HUES6 (cell line): ENCODE measurements around the gene LMO2.

Experiments used
- H3K27ac ChIP-seq: 2 replicates; pipeline ENCODE4 v1.7.0; 2013; ENCODE audit warnings: low read depth, mild to moderate bottlenecking, low read length, inconsistent platforms
- H3K27me3 ChIP-seq: 2 replicates; pipeline ENCODE4 v1.6.1; 2013; ENCODE audit warnings: low read length; ENCODE audit not compliant: control insufficient read depth, insufficient read depth
- H3K36me3 ChIP-seq: 2 replicates; pipeline ENCODE4 v1.6.1; 2013; ENCODE audit warnings: low read length; ENCODE audit not compliant: control insufficient read depth, insufficient read depth
- H3K4me1 ChIP-seq: 2 replicates; pipeline ENCODE4 v1.6.1; 2013; ENCODE audit warnings: low read length; ENCODE audit not compliant: control insufficient read depth, insufficient read depth
- H3K4me3 ChIP-seq: 2 replicates; pipeline ENCODE4 v1.5.1; 2013; ENCODE audit warnings: low read depth, low read length
- H3K9ac ChIP-seq: one replicate; pipeline ENCODE4 v1.6.1; 2013; ENCODE audit warnings: mild to moderate bottlenecking, low read length
- H3K9me3 ChIP-seq: 2 replicates; pipeline ENCODE4 v1.6.1; 2013; ENCODE audit warnings: low read depth, low read length; ENCODE audit not compliant: control insufficient read depth, insufficient read depth

LMO2 gene

GRCh38 chr11:33869481-33870422 is 22.1 kb downstream of the LMO2 start:
- no peak overlapping the region for H3K27ac ChIP-seq
- H3K9me3 ChIP-seq = no peaks in the 10 kb centered on the region
- peak overlapping the region; percentile 51 for H3K9ac ChIP-seq
- H3K4me1 ChIP-seq = peaks cover 5% of the 10 kb centered on the region; the same call in 1 of the 2 replicates
- peak overlapping the region; percentile 67 for H3K4me3 ChIP-seq
- H3K27me3 ChIP-seq = peaks cover 72% of the 10 kb centered on the region
- H3K36me3 ChIP-seq = no peaks in the 10 kb centered on the region

- Histone ChIP-seq H3K27me3 (peaks cover 76% of the 10 kb centered on the region), H3K27ac (no peak overlapping the region), H3K9ac (peak overlapping the region; percentile 56), H3K36me3 (no peaks in the 10 kb centered on the region), H3K4me1 (peaks cover 5% of the 10 kb centered on the region; the same call in 1 of the 2 replicates), H3K9me3 (no peaks in the 10 kb centered on the region), H3K4me3 (peak overlapping the region; percentile 67)
Measured at GRCh38 chr11:33868647-33869461, 23.0 kb downstream of the LMO2 start.

GRCh38 chr11:33867996-33868646 is 23.8 kb downstream of the LMO2 start:
- Histone ChIP-seq H3K9me3 (no peaks in the 10 kb centered on the region), H3K27ac (no peak overlapping the region), H3K4me3 (peak overlapping the region; percentile 67), H3K27me3 (peaks cover 77% of the 10 kb centered on the region), H3K4me1 (peaks cover 5% of the 10 kb centered on the region; the same call in 1 of the 2 replicates), H3K36me3 (no peaks in the 10 kb centered on the region), H3K9ac (peak overlapping the region; percentile 56)

GRCh38 chr11:33867561-33867960 is 24.3 kb downstream of the LMO2 start:
- no peaks in the 10 kb centered on the region for H3K36me3 ChIP-seq

GRCh38 chr11:33866936-33867335 is 24.9 kb downstream of the LMO2 start:
- Histone ChIP-seq H3K9ac (no peak overlapping the region), H3K27me3 (peaks cover 77% of the 10 kb centered on the region), H3K9me3 (no peaks in the 10 kb centered on the region), H3K4me1 (peaks cover 10% of the 10 kb centered on the region; the same call in 1 of the 2 replicates), H3K27ac (no peak overlapping the region), H3K36me3 (no peaks in the 10 kb centered on the region), H3K4me3 (no peak overlapping the region)

More at GRCh38 chr11:33867561-33867960, 24.3 kb downstream of the LMO2 start:
- peaks cover 5% of the 10 kb centered on the region; the same call in 1 of the 2 replicates for H3K4me1 ChIP-seq
- no peak overlapping the region for H3K4me3 ChIP-seq
- H3K9ac ChIP-seq = no peak overlapping the region
- no peaks in the 10 kb centered on the region for H3K9me3 ChIP-seq
- H3K27me3 ChIP-seq = peaks cover 77% of the 10 kb centered on the region
- H3K27ac ChIP-seq = no peak overlapping the region

DNA sequence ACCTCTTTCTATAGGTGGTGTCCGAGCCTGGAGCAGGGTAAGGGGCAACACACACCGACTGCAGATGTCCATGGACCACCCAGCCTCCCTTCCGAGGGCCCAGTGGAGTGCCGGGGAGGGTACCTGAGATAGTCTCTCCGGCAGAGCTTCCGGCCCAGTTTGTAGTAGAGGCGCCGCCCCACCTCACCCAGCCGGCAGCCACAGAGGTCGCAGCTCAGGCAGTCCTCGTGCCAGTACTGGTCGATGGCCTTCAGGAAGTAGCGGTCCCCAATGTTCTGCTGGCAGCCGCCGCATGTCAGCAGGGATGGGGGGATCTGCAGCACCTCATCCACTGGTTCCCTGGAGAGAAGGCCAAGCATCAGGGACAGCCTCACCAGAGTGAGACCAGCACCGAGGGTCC is 27.4 kb downstream of the LMO2 start:
- Histone ChIP-seq H3K36me3 (no peaks in the 10 kb centered on the region), H3K9me3 (no peaks in the 10 kb centered on the region), H3K27ac (no peak overlapping the region), H3K4me1 (peaks cover 12% of the 10 kb centered on the region), H3K4me3 (no peak overlapping the region), H3K9ac (no peak overlapping the region), H3K27me3 (peaks cover 54% of the 10 kb centered on the region)

- no peaks in the 10 kb centered on the region for H3K36me3 ChIP-seq
Measured at GRCh38 chr11:33863418-33864172, 28.3 kb downstream of the LMO2 start.

DNA sequence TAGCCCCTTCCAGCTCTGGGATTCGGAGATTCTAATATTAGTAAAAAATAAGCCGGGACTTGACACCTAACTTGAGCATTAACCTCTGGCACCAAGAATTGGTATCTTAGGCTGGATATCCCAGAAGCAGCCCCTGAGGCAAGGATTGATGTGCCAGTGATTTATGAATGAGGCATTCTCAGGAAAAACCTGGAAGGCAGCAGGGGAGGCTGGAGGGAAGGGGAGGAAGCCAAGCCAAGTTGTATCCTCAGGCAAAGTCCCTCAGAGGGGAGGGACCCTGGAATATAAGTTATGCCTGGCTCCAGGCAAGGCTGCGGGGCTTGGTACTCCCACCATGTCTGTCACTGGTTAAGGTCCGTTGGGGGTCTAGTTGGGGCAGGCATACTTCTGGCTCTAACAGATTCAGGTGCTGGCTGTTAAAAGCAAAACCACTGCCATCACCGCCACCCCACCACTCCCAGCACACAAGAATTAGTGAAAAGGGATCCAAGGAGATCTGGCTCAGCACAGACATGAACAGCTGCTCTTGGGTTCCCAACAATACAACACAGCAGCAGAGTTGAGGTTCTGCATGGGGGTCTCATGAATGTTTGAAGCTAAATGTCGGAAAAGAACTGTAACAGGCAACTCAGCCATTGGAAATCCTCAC is 29.8 kb downstream of the LMO2 start:
- no peak overlapping the region for H3K9ac ChIP-seq
- no peaks in the 10 kb centered on the region for H3K9me3 ChIP-seq
- peaks cover 32% of the 10 kb centered on the region for H3K27me3 ChIP-seq
- no peak overlapping the region for H3K27ac ChIP-seq
- no peak overlapping the region for H3K4me3 ChIP-seq
- peaks cover 12% of the 10 kb centered on the region for H3K4me1 ChIP-seq
- no peaks in the 10 kb centered on the region for H3K36me3 ChIP-seq

More at GRCh38 chr11:33863418-33864172, 28.3 kb downstream of the LMO2 start:
- Histone ChIP-seq H3K27ac (no peak overlapping the region), H3K4me1 (peaks cover 12% of the 10 kb centered on the region), H3K9ac (no peak overlapping the region), H3K27me3 (peaks cover 47% of the 10 kb centered on the region), H3K9me3 (no peaks in the 10 kb centered on the region), H3K4me3 (no peak overlapping the region)

GRCh38 chr11:33861386-33861785 is 30.5 kb downstream of the LMO2 start:
- peaks cover 25% of the 10 kb centered on the region for H3K27me3 ChIP-seq

DNA sequence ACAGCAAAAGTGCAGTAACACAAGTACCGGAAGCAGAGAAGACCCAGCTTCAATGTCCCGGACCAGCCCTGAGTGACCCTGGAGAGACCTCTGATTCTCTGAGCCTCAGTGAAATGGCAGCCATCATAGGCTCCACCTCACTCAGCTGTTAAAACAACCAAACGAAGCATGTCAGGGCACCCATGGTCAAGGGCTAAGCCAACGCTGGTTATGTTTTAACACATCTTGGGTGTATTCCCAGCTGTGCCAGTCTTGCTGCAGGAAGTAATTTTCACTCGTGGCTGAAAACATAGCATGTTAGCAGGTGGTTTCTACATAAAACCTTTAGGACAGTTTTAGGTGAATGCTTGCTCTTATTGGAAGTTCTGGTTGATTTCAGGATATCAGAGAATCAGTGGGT is 30.9 kb downstream of the LMO2 start:
- no peak overlapping the region for H3K4me3 ChIP-seq
- H3K27me3 ChIP-seq = peaks cover 22% of the 10 kb centered on the region
- no peaks in the 10 kb centered on the region for H3K36me3 ChIP-seq
- no peak overlapping the region for H3K9ac ChIP-seq
- peaks cover 12% of the 10 kb centered on the region for H3K4me1 ChIP-seq
- H3K9me3 ChIP-seq = no peaks in the 10 kb centered on the region
- no peak overlapping the region for H3K27ac ChIP-seq

More at GRCh38 chr11:33861386-33861785, 30.5 kb downstream of the LMO2 start:
- Histone ChIP-seq H3K36me3 (no peaks in the 10 kb centered on the region), H3K9me3 (no peaks in the 10 kb centered on the region), H3K4me1 (peaks cover 12% of the 10 kb centered on the region), H3K27ac (no peak overlapping the region), H3K4me3 (no peak overlapping the region), H3K9ac (no peak overlapping the region)
